GM13977 (cell line): ENCODE data around the gene GPR158.

Source experiments
- DNase-seq: peaks from one replicate; pipeline ENCODE4 v3.0.0; 2012; ENCODE audit warnings: low spot score
- CTCF ChIP-seq: IDR thresholded peaks from 2 replicates; pipeline ENCODE4 v1.5.1; 2012; ENCODE audit warnings: mild to moderate bottlenecking, control low read depth; ENCODE audit not compliant: insufficient read depth; ENCODE audit errors: extremely low read depth, missing control alignments
- in situ Hi-C: fragments of 300-500 bp; cut with MboI; formaldehyde crosslinking; loops from one replicate; pipeline ENCODE4 v1.12.0; 2022; ENCODE audit warnings: low sequenced_read_pairs, low pct_unique_long_range_greater_than_20kb, mixed read lengths, inconsistent platforms; ENCODE audit not compliant: unreplicated experiment

GPR158 gene

DNA sequence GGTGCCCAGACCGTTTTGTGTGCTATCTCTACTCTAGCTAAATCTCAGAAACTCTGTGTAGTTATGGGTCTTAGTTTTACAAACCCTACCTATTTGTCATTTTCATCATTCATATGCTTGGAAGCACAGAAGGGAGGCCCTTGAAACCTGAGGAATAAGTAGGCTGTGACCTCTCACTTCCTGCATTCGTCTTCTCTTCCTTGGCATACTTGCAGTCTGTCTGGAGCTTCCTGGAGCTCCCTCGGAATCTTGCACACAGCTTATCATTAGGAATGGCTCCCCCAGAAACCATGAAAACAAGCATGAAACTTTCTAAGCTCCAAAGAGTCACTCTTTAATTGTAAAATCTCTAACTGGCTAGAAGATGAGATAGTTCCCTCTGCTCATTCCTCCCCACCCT, 382.3 kb downstream of the GPR158 start:
- DNase-seq: no peak
- no peak for TF ChIP-seq CTCF
- in situ Hi-C loops: no loop called here

DNA sequence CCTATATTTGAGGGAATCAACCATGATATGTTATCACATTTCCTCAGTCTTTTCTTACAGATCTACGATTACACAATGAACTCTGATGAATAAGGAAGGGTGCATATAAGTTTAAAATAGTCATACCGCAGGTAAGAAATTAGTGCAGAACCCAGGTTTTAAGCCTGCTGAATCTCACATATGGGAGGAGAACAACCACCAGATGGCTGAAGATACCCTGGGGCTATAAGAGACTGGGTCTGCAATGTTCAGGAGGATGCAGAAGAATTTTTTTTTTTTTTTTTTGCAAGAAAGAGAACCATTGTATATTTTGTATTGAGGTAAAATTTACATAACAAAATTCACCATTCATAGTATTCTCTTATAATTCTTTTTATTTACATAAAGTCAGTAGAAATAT, 387.0 kb downstream of the GPR158 start:
- no peak for TF ChIP-seq CTCF
- no peak for DNase-seq
- in situ Hi-C loops: no loop called here

GRCh38 chr10:25562547-25562946, 387.7 kb downstream of the GPR158 start:
- in situ Hi-C loops: no loop called here
- TF ChIP-seq CTCF: no peak
- DNase-seq: no peak

- in situ Hi-C loops: no loop called here
- DNase-seq: no peak
Observed at GRCh38 chr10:25564351-25564750, 389.6 kb downstream of the GPR158 start.

DNA sequence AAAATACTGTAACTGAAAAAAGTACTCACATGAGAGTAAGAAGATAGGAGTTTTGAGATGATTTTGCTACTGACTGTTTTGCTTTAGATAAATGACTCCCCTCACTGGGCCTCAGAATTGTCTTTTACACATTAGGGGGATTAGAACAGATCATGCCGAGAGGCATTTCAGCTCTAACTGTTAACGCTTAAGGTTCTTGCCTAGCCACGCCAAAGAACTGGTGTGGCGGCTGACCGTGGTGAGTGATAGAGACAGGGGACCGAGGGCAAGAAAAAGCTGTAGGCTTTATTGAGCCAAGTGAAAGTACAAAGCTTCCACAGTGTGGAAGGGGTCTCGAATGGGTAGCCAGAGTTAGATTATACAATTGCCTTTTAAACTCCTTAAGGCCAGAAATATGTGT, 390.8 kb downstream of the GPR158 start:
- in situ Hi-C loops: no loop called here
- DNase-seq: no peak
- no peak for TF ChIP-seq CTCF

More at GRCh38 chr10:25564351-25564750, 389.6 kb downstream of the GPR158 start:
- no peak for TF ChIP-seq CTCF

GRCh38 chr10:25573316-25573715, 398.5 kb downstream of the GPR158 start:
- in situ Hi-C loops: no loop called here
- no peak for DNase-seq
- TF ChIP-seq CTCF: no peak

DNA sequence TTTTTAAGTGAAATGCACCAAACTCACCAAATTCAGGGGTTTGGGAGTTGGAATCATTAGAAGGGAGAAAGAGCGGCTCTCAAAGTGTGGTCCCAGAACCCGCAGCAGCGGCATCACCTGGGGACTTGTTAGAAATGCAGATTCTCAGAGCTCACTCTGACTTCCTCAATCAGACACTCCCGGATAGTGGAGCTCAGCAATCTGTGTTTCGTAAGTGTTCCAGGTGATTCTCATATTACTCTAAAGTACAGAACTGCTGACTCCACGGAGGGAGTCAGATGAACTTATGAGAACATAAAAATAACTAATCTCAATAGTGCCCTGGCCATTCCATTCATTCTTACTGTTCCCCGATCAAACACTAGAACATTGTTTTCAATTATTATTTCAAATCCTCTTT, 400.5 kb downstream of the GPR158 start:
- in situ Hi-C loops: no loop called here
- no peak for TF ChIP-seq CTCF
- DNase-seq: no peak
